ENCODE results near the gene APBA2.

Gene APBA2

GRCh38 chr15:28930476-28931291 lies 44.9 kb downstream of the APBA2 start:
- no peaks in the 10 kb centered on the region for H3K27me3 ChIP-seq (ENCODE audit: control insufficient read depth in 3 of 3, insufficient read depth in 3 of 3, low read depth in 1 of 3, low read length in 3 of 3)
- peaks cover 5 to 17% of the 10 kb centered on the region in 2 donors for H3K9me3 ChIP-seq (replicated peaks in 1 of 2; ENCODE audit: control insufficient read depth in 2 of 2, insufficient read depth in 1 of 2, low read depth in 1 of 2, low read length in 2 of 2)
- peak overlapping the region; percentile 41 for H3K14ac ChIP-seq (ENCODE audit: low read length)
- peak overlapping the region; percentile 35 for H3K18ac ChIP-seq (ENCODE audit: low read length)
- H2BK120ac ChIP-seq (ENCODE audit: low read depth, low read length): no peak overlapping the region
- H4K8ac ChIP-seq (ENCODE audit: low read depth, low read length): no peak overlapping the region
- no peak for DNase-seq (ENCODE audit: low spot score)
- no peak overlapping the region for H3K4ac ChIP-seq (ENCODE audit: low read length)
- H2AFZ ChIP-seq (ENCODE audit: low read length): no peak overlapping the region
- peaks cover 0 to 44% of the 10 kb centered on the region in 2 donors for H3K36me3 ChIP-seq (replicated peaks in 1 of 2; ENCODE audit: control insufficient read depth in 2 of 2, insufficient read depth in 2 of 2, low read length in 2 of 2)
- H3K27ac ChIP-seq (replicated peaks; ENCODE audit: low read length): no peak overlapping the region
- H3K4me1 ChIP-seq (ENCODE audit: control insufficient read depth in 2 of 2, insufficient read depth in 1 of 2, low read depth in 1 of 2, low read length in 2 of 2): no peaks in the 10 kb centered on the region
- no CpG with 5 or more reads among the region's 16 CpGs for WGBS, 2 donors (ENCODE audit: extremely low coverage in 2 of 2, insufficient read length in 2 of 2, insufficient replicate concordance in 1 of 2)
- H3K4me3 ChIP-seq (ENCODE audit: low read length in 2 of 2): no peak overlapping the region
- no peak overlapping the region for H3K9ac ChIP-seq (ENCODE audit: low read depth, low read length, poor library complexity)
- H2BK12ac ChIP-seq (ENCODE audit: low read length): no peak overlapping the region
- H2AK5ac ChIP-seq (ENCODE audit: low read depth, low read length): peak overlapping the region; percentile 25
- no peak overlapping the region for H2BK15ac ChIP-seq (ENCODE audit: low read length)
- H3K23ac ChIP-seq (ENCODE audit: low read depth, low read length, poor library complexity): peak overlapping the region; percentile 11
- peaks cover 6% of the 10 kb centered on the region for H3K79me1 ChIP-seq (ENCODE audit: low read depth, low read length)
- H3K4me2 ChIP-seq (ENCODE audit: insufficient read depth, low read length, poor library complexity, severe bottlenecking): no peak overlapping the region
- H4K91ac ChIP-seq (ENCODE audit: low read depth, low read length, poor library complexity): no peak overlapping the region
- peak overlapping the region; percentile 63 for H2BK5ac ChIP-seq (ENCODE audit: low read length)

DNA sequence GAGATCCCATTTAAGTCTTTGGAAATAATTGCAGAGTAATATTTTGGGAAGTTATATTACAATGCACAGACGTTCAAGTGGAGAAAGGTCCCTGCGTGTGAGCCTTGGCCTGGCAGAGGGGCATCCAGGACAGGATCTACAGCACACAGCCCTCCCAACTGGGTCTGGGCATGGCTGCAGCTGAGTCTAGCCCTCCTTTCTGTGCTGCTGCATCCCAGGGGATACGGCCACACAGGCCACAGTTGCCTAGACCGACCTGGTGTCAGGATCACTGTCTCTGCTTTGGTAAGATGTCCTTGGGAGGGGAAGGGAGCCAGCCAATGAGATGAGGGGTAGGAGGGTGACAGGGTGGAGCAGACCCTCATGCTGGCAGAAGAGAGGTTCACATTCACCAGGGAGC lies 46.1 kb downstream of the APBA2 start:
- Histone ChIP-seq H3K9me3 (replicated peaks in 1 of 2; ENCODE audit: control insufficient read depth in 2 of 2, insufficient read depth in 1 of 2, low read depth in 1 of 2, low read length in 2 of 2) (peaks cover 5 to 17% of the 10 kb centered on the region in 2 donors), H3K4me1 (ENCODE audit: control insufficient read depth in 2 of 2, insufficient read depth in 1 of 2, low read depth in 1 of 2, low read length in 2 of 2) (no peaks in the 10 kb centered on the region), H2AK5ac (ENCODE audit: low read depth, low read length) (peak overlapping the region; percentile 47), H3K4me2 (ENCODE audit: insufficient read depth, low read length, poor library complexity, severe bottlenecking) (no peak overlapping the region), H3K9ac (ENCODE audit: low read depth, low read length, poor library complexity) (no peak overlapping the region), H4K91ac (ENCODE audit: low read depth, low read length, poor library complexity) (no peak overlapping the region), H3K14ac (ENCODE audit: low read length) (peak overlapping the region; percentile 97), H2AFZ (ENCODE audit: low read length) (no peak overlapping the region), H2BK12ac (ENCODE audit: low read length) (no peak overlapping the region), H4K8ac (ENCODE audit: low read depth, low read length) (no peak overlapping the region), H3K36me3 (replicated peaks in 1 of 2; ENCODE audit: control insufficient read depth in 2 of 2, insufficient read depth in 2 of 2, low read length in 2 of 2) (peaks cover under 1 to 44% of the 10 kb centered on the region in 2 donors), H2BK15ac (ENCODE audit: low read length) (no peak overlapping the region), H3K79me1 (ENCODE audit: low read depth, low read length) (peaks cover 6% of the 10 kb centered on the region), H3K23ac (ENCODE audit: low read depth, low read length, poor library complexity) (no peak overlapping the region), H2BK120ac (ENCODE audit: low read depth, low read length) (no peak overlapping the region), H3K27ac (replicated peaks; ENCODE audit: low read length) (no peak overlapping the region), H2BK5ac (ENCODE audit: low read length) (no peak overlapping the region), H3K27me3 (ENCODE audit: control insufficient read depth in 3 of 3, insufficient read depth in 3 of 3, low read depth in 1 of 3, low read length in 3 of 3) (no peaks in the 10 kb centered on the region), H3K18ac (ENCODE audit: low read length) (peak overlapping the region; percentile 30), H3K4me3 (ENCODE audit: low read length in 2 of 2) (no peak overlapping the region), H3K4ac (ENCODE audit: low read length) (no peak overlapping the region)
- no peak for DNase-seq (ENCODE audit: low spot score)
- no CpG with 5 or more reads among the region's 4 CpGs for whole genome bisulfite sequencing, 2 donors (ENCODE audit: extremely low coverage in 2 of 2, insufficient read length in 2 of 2, insufficient replicate concordance in 1 of 2)

DNA sequence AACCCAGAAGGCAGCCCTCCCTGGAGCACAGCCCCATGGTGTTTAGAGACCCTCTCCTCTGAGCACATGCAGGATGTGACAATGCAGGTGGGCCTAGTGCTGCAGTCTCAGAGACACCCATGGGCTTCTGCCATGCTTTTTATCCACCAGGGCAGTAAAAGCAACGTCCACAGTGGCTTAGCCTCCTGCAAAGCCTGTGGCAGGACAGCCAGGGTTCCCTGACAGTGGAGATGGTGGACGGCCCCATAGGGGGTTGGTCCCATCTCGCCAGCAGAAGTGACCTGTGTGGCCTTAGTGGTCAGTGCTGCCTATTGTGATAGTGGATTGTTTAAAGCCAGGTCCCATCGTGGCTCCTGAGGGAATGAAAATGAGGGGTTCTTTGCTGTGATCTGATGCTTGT lies 46.6 kb downstream of the APBA2 start:
- H4K8ac ChIP-seq (ENCODE audit: low read depth, low read length): no peak overlapping the region
- H2AK5ac ChIP-seq (ENCODE audit: low read depth, low read length): no peak overlapping the region
- H2BK5ac ChIP-seq (ENCODE audit: low read length): no peak overlapping the region
- no peak for DNase-seq (ENCODE audit: low spot score)
- H3K4ac ChIP-seq (ENCODE audit: low read length): no peak overlapping the region
- H2BK12ac ChIP-seq (ENCODE audit: low read length): no peak overlapping the region
- H3K4me1 ChIP-seq (ENCODE audit: control insufficient read depth in 2 of 2, insufficient read depth in 1 of 2, low read depth in 1 of 2, low read length in 2 of 2): no peaks in the 10 kb centered on the region
- H3K4me2 ChIP-seq (ENCODE audit: insufficient read depth, low read length, poor library complexity, severe bottlenecking): no peak overlapping the region
- H3K9ac ChIP-seq (ENCODE audit: low read depth, low read length, poor library complexity): no peak overlapping the region
- no peaks in the 10 kb centered on the region for H3K27me3 ChIP-seq (ENCODE audit: control insufficient read depth in 3 of 3, insufficient read depth in 3 of 3, low read depth in 1 of 3, low read length in 3 of 3)
- peaks cover 5 to 17% of the 10 kb centered on the region in 2 donors for H3K9me3 ChIP-seq (replicated peaks in 1 of 2; ENCODE audit: control insufficient read depth in 2 of 2, insufficient read depth in 1 of 2, low read depth in 1 of 2, low read length in 2 of 2)
- WGBS, 2 donors (ENCODE audit: extremely low coverage in 2 of 2, insufficient read length in 2 of 2, insufficient replicate concordance in 1 of 2): no CpG with 5 or more reads among the region's 4 CpGs
- H3K79me1 ChIP-seq (ENCODE audit: low read depth, low read length): peaks cover 6% of the 10 kb centered on the region
- no peak overlapping the region for H3K27ac ChIP-seq (replicated peaks; ENCODE audit: low read length)
- H2AFZ ChIP-seq (ENCODE audit: low read length): no peak overlapping the region
- H2BK15ac ChIP-seq (ENCODE audit: low read length): no peak overlapping the region
- H3K14ac ChIP-seq (ENCODE audit: low read length): no peak overlapping the region
- no peak overlapping the region for H2BK120ac ChIP-seq (ENCODE audit: low read depth, low read length)
- H3K36me3 ChIP-seq (replicated peaks in 1 of 2; ENCODE audit: control insufficient read depth in 2 of 2, insufficient read depth in 2 of 2, low read length in 2 of 2): peaks cover 2 to 39% of the 10 kb centered on the region in 2 donors
- no peak overlapping the region for H4K91ac ChIP-seq (ENCODE audit: low read depth, low read length, poor library complexity)
- H3K18ac ChIP-seq (ENCODE audit: low read length): no peak overlapping the region
- H3K4me3 ChIP-seq (ENCODE audit: low read length in 2 of 2): no peak overlapping the region
- H3K23ac ChIP-seq (ENCODE audit: low read depth, low read length, poor library complexity): no peak overlapping the region

- Histone ChIP-seq H3K27ac (replicated peaks; ENCODE audit: low read length) (no peak overlapping the region), H2AFZ (ENCODE audit: low read length) (no peak overlapping the region), H3K18ac (ENCODE audit: low read length) (peak overlapping the region; percentile 38), H3K36me3 (replicated peaks in 1 of 2; ENCODE audit: control insufficient read depth in 2 of 2, insufficient read depth in 2 of 2, low read length in 2 of 2) (peaks cover 2 to 24% of the 10 kb centered on the region in 2 donors), H3K79me1 (ENCODE audit: low read depth, low read length) (peaks cover 4% of the 10 kb centered on the region), H2BK5ac (ENCODE audit: low read length) (peak overlapping the region; percentile 47), H3K4ac (ENCODE audit: low read length) (no peak overlapping the region), H2BK120ac (ENCODE audit: low read depth, low read length) (no peak overlapping the region), H3K27me3 (ENCODE audit: control insufficient read depth in 3 of 3, insufficient read depth in 3 of 3, low read depth in 1 of 3, low read length in 3 of 3) (no peaks in the 10 kb centered on the region), H2BK15ac (ENCODE audit: low read length) (no peak overlapping the region), H3K23ac (ENCODE audit: low read depth, low read length, poor library complexity) (peak overlapping the region; percentile 67), H4K91ac (ENCODE audit: low read depth, low read length, poor library complexity) (no peak overlapping the region), H3K4me1 (ENCODE audit: control insufficient read depth in 2 of 2, insufficient read depth in 1 of 2, low read depth in 1 of 2, low read length in 2 of 2) (no peaks in the 10 kb centered on the region), H2BK12ac (ENCODE audit: low read length) (no peak overlapping the region), H2AK5ac (ENCODE audit: low read depth, low read length) (peak overlapping the region; percentile 85), H3K4me2 (ENCODE audit: insufficient read depth, low read length, poor library complexity, severe bottlenecking) (no peak overlapping the region), H3K9me3 (replicated peaks in 1 of 2; ENCODE audit: control insufficient read depth in 2 of 2, insufficient read depth in 1 of 2, low read depth in 1 of 2, low read length in 2 of 2) (peaks cover 5 to 17% of the 10 kb centered on the region in 2 donors), H4K8ac (ENCODE audit: low read depth, low read length) (no peak overlapping the region), H3K9ac (ENCODE audit: low read depth, low read length, poor library complexity) (no peak overlapping the region), H3K4me3 (ENCODE audit: low read length in 2 of 2) (no peak overlapping the region), H3K14ac (ENCODE audit: low read length) (peak overlapping the region; percentile 23)
- WGBS, 2 donors (ENCODE audit: extremely low coverage in 2 of 2, insufficient read length in 2 of 2, insufficient replicate concordance in 1 of 2): no CpG with 5 or more reads among the region's 9 CpGs
- DNase-seq (ENCODE audit: low spot score): no peak
These were observed 48.1 kb downstream of the APBA2 start for GRCh38 chr15:28933710-28934445.
